ENCODE results near the gene FANCC. TPM values are rescaled to one million over a fixed set of nuclear protein-coding genes. Genes with fewer than 3 reads are reported as not detected.

The FANCC gene
- total and polyA plus RNA-seq, 2 of the 8 experiments (the other 6 are each of a cell fraction or from before 2014, with no cell fraction given): 7.8 to 15.2 TPM

DNA sequence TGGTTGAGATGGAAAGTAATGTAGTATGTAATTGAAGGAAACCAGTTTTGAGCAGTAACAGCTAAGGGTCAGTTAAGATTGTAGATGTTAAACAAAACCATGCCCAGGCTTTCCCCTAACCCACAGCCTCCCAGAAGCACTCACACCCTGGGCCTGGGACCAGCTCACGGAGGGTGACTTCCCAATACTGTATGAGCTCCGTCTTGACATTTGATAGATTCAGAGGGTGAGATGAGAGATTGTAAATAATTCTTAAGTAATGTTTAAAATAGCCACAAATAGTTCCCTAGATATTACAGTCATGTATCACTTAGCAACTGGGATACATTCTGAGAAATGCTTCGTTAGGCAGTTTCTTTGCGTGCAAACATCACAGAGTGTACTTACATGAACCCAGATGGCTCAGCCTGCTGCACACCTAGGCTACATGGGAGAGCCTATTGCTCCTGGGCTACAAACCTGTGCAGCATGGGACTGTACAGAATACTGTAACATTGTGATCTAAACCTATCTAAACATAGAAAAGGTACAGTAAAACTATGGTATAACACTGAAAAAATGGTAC lies 140.7 kb downstream of the FANCC start:
- Histone ChIP-seq H3K27ac (ENCODE audit: low read depth, low read length) (no peak overlapping the region), H3K4me2 (ENCODE audit: insufficient read depth in 1 of 2, low read depth in 2 of 2, low read length in 2 of 2) (no peak overlapping the region), H3K79me2 (ENCODE audit: control insufficient read depth in 1 of 2, insufficient read depth in 2 of 2, low read length in 2 of 2) (no peaks in the 10 kb centered on the region), H3K23ac (ENCODE audit: insufficient read length) (no peak overlapping the region), H3K56ac (replicated peaks; ENCODE audit: insufficient read length, low read depth, low read length) (no peak overlapping the region), H2AK5ac (ENCODE audit: low read depth, low read length) (no peak overlapping the region), H2BK120ac (replicated peaks; ENCODE audit: low read depth, low read length) (no peak overlapping the region), H3K27me3 (replicated peaks in 1 of 4; ENCODE audit: control insufficient read depth in 3 of 4, extremely low read depth in 1 of 4, insufficient read depth in 3 of 4, low read length in 3 of 4) (no peaks in the 10 kb centered on the region), H3K18ac (ENCODE audit: extremely low read depth, low read length) (no peak overlapping the region), H3K4me1 (replicated peaks in 1 of 4; ENCODE audit: control insufficient read depth in 3 of 4, insufficient read depth in 4 of 4, low read length in 3 of 4) (peaks cover 0 to 5% (median 3%) of the 10 kb centered on the region in 4 experiments; a peak in 6 of 7 replicates), H3K9me3 (ENCODE audit: insufficient read depth in 2 of 2, low read depth in 1 of 2, low read length in 1 of 2) (no peaks in the 10 kb centered on the region), H3K9ac (replicated peaks in 1 of 4; ENCODE audit: extremely low read depth in 1 of 4, low read depth in 3 of 4, low read length in 3 of 4) (no peak overlapping the region), H2BK12ac (ENCODE audit: low read depth, low read length) (no peak overlapping the region), H3K23me2 (ENCODE audit: low read depth, low read length) (no peaks in the 10 kb centered on the region), H3K4me3 (ENCODE audit: extremely low read depth in 1 of 4, insufficient read depth in 2 of 4, low read depth in 3 of 4, low read length in 4 of 4) (no peak overlapping the region), H2BK15ac (ENCODE audit: low read length) (no peak overlapping the region), H3K79me1 (ENCODE audit: low read depth, low read length) (no peaks in the 10 kb centered on the region; the same call in 1 of the 2 replicates), H4K8ac (ENCODE audit: extremely low read depth, insufficient read depth, low read length) (no peak overlapping the region; the same call in 1 of the 2 replicates), H2AFZ (ENCODE audit: low read length) (no peak overlapping the region), H4K91ac (replicated peaks; ENCODE audit: insufficient read length, low read length) (no peak overlapping the region), H2BK5ac (ENCODE audit: low read depth, low read length) (no peak overlapping the region), H2BK20ac (ENCODE audit: low read length) (no peak overlapping the region), H3K4ac (replicated peaks; ENCODE audit: insufficient read length, low read depth, low read length) (no peak overlapping the region), H4K5ac (ENCODE audit: insufficient read length, low read depth, low read length) (no peak overlapping the region), H4K20me1 (replicated peaks in 1 of 2; ENCODE audit: control insufficient read depth in 1 of 2, insufficient read depth in 2 of 2, low read length in 2 of 2) (no peaks in the 10 kb centered on the region), H3K36me3 (ENCODE audit: control insufficient read depth in 2 of 4, insufficient read depth in 4 of 4, low read length in 3 of 4) (no peaks in the 10 kb centered on the region), H3K14ac (ENCODE audit: insufficient read length) (no peak overlapping the region)
- 92% methylated on average over 4 of the region's 4 CpGs; no CpG with 5 or more reads in 1 of the 2 experiments for WGBS, 2 experiments (ENCODE audit: extremely low coverage in 1 of 2, insufficient coverage in 1 of 2, insufficient read length in 1 of 2, insufficient replicate concordance in 2 of 2, low coverage in 1 of 2, low lambda C conversion rate in 2 of 2, missing lambda C conversion rate in 1 of 2)
- DNase-seq (ENCODE audit: low read depth in 1 of 2, low spot score in 2 of 2) (no peak), FAIRE-seq (no peak)
- POLR2A ChIA-PET (ENCODE audit: partially characterized antibody): no interaction called here
- CTCF ChIA-PET (ENCODE audit: partially characterized antibody): interaction anchor here (1.0 to 2.2 kb wide), 3 partner anchors 9 to 483 kb away, joined by 3 to 6 read pairs (median 4); no protein-coding TSS in a partner anchor
- TF ChIP-seq ASH2L (IDR thresholded peaks at IDR 0.05; ENCODE audit: low read length) (no peak), KDM1A (IDR thresholded peaks at IDR 0.05; ENCODE audit: borderline replicate concordance, low read length) (no peak), RXRA (IDR thresholded peaks at IDR 0.05; ENCODE audit: insufficient read depth, low read depth, low read length) (no peak), CREB1 (IDR thresholded peaks at IDR 0.05) (no peak), RBBP5 (IDR thresholded peaks at IDR 0.05; ENCODE audit: borderline replicate concordance, low read depth, low read length) (no peak), MAFK (IDR thresholded peaks at IDR 0.05; ENCODE audit: low read depth, low read length) (no peak)
